ENCODE data around the gene TTC38.

TTC38 gene

DNA sequence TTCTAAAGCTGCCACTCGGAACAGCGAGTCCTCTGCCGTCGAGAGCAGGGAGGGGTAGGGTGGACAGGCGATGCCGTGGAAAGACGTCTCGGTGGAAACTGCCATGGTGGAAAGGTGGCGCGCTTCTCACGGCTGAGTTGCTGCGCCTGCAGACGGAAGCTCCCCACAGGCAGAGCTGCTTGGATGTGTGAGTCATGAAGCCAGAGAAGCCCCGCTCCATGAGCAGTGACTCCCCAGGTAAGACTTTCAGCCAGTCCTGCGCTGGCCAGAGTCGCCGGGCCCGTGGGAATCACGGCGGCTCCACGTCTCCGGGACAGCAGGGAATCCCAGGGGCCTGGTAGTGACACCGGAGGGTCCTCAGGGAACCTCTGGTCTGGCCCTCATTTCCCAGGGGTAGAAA is 63.7 kb downstream of the TTC38 start:
- Histone ChIP-seq H3K4me3 (replicated peaks; ENCODE audit: insufficient read depth, low read length) (no peak overlapping the region), H3K27me3 (ENCODE audit: insufficient read depth, poor library complexity, severe bottlenecking) (no peaks in the 10 kb centered on the region), H3K27ac (replicated peaks) (no peak overlapping the region)
- no peak for TF ChIP-seq SPI1 (IDR thresholded peaks at IDR 0.05; ENCODE audit: borderline replicate concordance, low read depth)
- TF ChIP-seq POLR2AphosphoS5 (IDR thresholded peaks at IDR 0.05; ENCODE audit: low read depth), result no peak
- no peak for TF ChIP-seq CTCF (IDR thresholded peaks at IDR 0.05; ENCODE audit: insufficient read depth, low read length)
- TF ChIP-seq, protein P1, sequence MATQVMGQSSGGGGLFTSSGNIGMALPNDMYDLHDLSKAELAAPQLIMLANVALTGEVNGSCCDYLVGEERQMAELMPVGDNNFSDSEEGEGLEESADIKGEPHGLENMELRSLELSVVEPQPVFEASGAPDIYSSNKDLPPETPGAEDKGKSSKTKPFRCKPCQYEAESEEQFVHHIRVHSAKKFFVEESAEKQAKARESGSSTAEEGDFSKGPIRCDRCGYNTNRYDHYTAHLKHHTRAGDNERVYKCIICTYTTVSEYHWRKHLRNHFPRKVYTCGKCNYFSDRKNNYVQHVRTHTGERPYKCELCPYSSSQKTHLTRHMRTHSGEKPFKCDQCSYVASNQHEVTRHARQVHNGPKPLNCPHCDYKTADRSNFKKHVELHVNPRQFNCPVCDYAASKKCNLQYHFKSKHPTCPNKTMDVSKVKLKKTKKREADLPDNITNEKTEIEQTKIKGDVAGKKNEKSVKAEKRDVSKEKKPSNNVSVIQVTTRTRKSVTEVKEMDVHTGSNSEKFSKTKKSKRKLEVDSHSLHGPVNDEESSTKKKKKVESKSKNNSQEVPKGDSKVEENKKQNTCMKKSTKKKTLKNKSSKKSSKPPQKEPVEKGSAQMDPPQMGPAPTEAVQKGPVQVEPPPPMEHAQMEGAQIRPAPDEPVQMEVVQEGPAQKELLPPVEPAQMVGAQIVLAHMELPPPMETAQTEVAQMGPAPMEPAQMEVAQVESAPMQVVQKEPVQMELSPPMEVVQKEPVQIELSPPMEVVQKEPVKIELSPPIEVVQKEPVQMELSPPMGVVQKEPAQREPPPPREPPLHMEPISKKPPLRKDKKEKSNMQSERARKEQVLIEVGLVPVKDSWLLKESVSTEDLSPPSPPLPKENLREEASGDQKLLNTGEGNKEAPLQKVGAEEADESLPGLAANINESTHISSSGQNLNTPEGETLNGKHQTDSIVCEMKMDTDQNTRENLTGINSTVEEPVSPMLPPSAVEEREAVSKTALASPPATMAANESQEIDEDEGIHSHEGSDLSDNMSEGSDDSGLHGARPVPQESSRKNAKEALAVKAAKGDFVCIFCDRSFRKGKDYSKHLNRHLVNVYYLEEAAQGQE (IDR thresholded peaks at IDR 0.05; ENCODE audit: insufficient replicate concordance, low read depth), result no peak
- no peak for TF ChIP-seq GABPA (IDR thresholded peaks at IDR 0.05; ENCODE audit: low read depth)
- no peak for DNase-seq (ENCODE audit: low read depth in 1 of 2, low spot score in 1 of 2)

DNA sequence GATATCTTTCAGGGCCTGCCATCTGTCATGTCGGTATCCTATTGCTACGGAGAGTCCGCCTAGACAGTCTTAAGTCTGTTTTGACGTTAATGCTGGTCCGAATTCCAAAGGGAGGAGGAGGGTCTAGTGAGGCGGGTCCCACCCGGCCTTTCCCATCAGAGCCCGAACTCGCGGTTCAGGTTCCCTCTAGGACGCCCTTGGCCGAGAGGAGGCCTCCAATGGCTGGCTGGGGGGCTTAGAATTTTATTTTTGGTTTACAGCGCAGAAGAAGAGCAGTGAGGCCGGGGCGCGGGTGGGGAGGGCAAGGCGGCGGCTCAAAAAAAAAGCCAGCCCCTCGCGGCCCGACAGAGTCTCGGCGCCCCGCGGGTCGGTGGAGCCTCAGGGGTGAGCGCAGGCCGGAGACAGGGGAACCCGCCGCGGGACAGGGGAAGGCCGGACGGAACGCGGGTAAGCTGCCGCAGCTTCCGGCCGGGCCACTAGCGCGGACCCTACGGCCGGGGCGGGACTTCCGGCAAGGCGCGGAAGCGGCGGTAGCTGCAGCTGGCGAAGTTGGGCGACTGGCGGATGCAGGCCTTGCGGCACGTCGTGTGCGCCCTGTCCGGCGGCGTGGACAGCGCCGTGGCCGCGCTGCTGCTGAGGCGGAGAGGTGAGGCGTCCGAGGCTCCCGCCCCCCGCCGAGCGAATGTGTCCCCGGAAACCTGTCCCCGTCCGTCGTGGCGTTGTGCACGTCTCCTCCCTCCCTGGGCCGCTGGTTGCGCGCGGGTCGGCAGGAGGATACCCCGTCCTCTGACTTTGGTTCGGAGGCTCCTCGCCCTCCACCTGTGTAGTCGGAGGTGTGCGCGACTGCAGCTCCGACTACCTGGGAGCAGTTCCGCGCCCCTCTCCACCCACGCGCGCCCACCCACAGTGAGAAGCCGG is 67.7 kb downstream of the TTC38 start, which contains the start of gene TRMU:
TSS of gene TRMU (plus strand) at position 514 of the 918 bp plus-strand sequence. CDS start at position 565, 51 bp downstream.
- Histone ChIP-seq H3K27me3 (ENCODE audit: insufficient read depth, poor library complexity, severe bottlenecking) (no peaks in the 10 kb centered on the region), H3K4me3 (replicated peaks; ENCODE audit: insufficient read depth, low read length) (peak within 1 kb of the TSS; percentile 96), H3K27ac (replicated peaks) (peak within 1 kb of the TSS; percentile 82)
- TF ChIP-seq GABPA (IDR thresholded peaks at IDR 0.05; ENCODE audit: low read depth) (peak; percentile 98), SPI1 (IDR thresholded peaks at IDR 0.05; ENCODE audit: borderline replicate concordance, low read depth) (no peak), POLR2AphosphoS5 (IDR thresholded peaks at IDR 0.05; ENCODE audit: low read depth) (peak; percentile 75), CTCF (IDR thresholded peaks at IDR 0.05; ENCODE audit: insufficient read depth, low read length) (no peak)
- TF ChIP-seq, protein P1 (IDR thresholded peaks at IDR 0.05; ENCODE audit: insufficient replicate concordance, low read depth), result no peak
- peak; percentile 82 to 91 for DNase-seq (ENCODE audit: low read depth in 1 of 2, low spot score in 1 of 2)

DNA sequence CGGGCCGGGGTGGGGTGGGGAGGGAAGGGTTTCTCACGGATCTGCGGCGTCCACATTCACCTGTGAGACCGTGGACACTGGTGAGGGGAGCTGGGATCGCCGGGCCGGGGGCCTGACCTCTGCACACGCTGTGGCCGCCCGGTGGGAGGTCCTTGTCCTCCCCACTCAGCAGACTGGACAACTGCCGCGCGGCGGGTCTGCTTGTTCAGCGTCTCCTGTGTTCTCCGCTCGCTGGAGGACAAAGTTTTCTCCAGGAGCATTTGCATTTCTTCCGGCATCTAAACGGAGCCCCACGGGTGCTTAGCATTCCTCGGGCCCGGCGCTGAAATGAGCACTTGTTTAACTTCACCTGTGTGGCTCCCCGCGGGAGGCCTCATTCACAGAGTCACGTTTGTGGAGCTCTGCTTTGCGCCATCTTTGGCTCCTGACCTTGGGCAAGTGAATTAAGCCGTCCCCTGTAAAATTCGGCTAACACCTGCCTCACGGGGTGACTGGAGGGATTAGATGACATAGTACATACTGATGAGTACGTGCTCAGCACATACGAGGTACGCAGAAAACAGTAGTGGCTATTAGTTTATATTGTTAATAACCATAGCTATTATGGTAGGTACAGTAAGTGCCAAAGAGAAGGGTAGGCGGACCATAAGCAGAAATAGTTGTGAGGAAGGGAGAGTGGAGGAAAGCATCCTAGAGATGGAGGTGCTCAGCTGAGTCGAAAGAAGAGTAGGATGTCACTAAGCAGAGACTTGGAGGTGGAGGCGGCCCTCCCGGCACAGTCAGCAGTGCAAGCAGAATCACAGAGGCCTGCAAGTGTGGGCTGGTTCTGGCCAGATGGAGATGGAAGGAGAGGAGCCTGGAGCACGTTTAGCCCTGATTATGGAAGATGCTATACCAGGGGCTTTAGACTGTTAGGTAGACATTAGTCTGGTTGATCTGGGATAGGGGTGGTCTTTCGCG is 68.6 kb downstream of the TTC38 start:
- H3K27ac ChIP-seq (replicated peaks), result peak overlapping the region; percentile 82
- DNase-seq (ENCODE audit: low read depth in 1 of 2, low spot score in 1 of 2), result peak in 1 of 2 experiments; percentile 22
- H3K27me3 ChIP-seq (ENCODE audit: insufficient read depth, poor library complexity, severe bottlenecking), result no peaks in the 10 kb centered on the region
- no peak for TF ChIP-seq POLR2AphosphoS5 (IDR thresholded peaks at IDR 0.05; ENCODE audit: low read depth)
- no peak for TF ChIP-seq GABPA (IDR thresholded peaks at IDR 0.05; ENCODE audit: low read depth)
- peak overlapping the region; percentile 96 for H3K4me3 ChIP-seq (replicated peaks; ENCODE audit: insufficient read depth, low read length)

Measured in HL-60 (cell line).